Muscle layer of duodenum (tissue), 2 donors: Measurements from ENCODE around the gene TBCA.

Experiments
- H3K27ac ChIP-seq: one replicate; pipeline ENCODE4 v1.7.0; 2013; ENCODE audit warnings: mild to moderate bottlenecking, low read length
- H3K27me3 ChIP-seq: one replicate; pipeline ENCODE4 v1.7.0; 2013; ENCODE audit warnings: low read depth, mild to moderate bottlenecking, control low read depth, low read length
- H3K36me3 ChIP-seq, 2 donors: one replicate each; pipeline ENCODE4 v1.7.0; 2013; ENCODE audit warnings: low read length in 2 of 2, control low read depth in 1 of 2, mild to moderate bottlenecking in 1 of 2; ENCODE audit not compliant: insufficient read depth in 2 of 2, control insufficient read depth in 1 of 2
- H3K4me1 ChIP-seq, 2 donors: one replicate each; pipeline ENCODE4 v1.7.0; 2013; ENCODE audit warnings: low read length in 2 of 2, mild to moderate bottlenecking in 2 of 2, control low read depth in 1 of 2, moderate library complexity in 1 of 2; ENCODE audit not compliant: insufficient read depth in 2 of 2, control insufficient read depth in 1 of 2
- H3K4me3 ChIP-seq, 2 donors: one replicate each; pipeline ENCODE4 v1.7.0; 2013; ENCODE audit warnings: low read length in 2 of 2, low read depth in 1 of 2, mild to moderate bottlenecking in 1 of 2
- H3K9me3 ChIP-seq, 2 donors: one replicate each; pipeline ENCODE4 v1.7.0; 2013; ENCODE audit warnings: low read length in 2 of 2, control low read depth in 1 of 2, mild to moderate bottlenecking in 1 of 2; ENCODE audit not compliant: control insufficient read depth in 1 of 2
- donor health status: healthy.

Gene TBCA

GRCh38 chr5:77775790-77776553 lies at the start of gene TBCA:
Gene TBCA, minus strand, starts transcription at chr5:77776339. Its CDS starts 82 bp downstream, at chr5:77776257.
- Histone ChIP-seq H3K27me3 (no peaks in the 10 kb centered on the region), H3K9me3 (no peaks in the 10 kb centered on the region), H3K4me3 (peak within 1 kb of the TSS; percentile 71 to 82), H3K27ac (peak within 1 kb of the TSS; percentile 86), H3K36me3 (peaks cover 7 to 8% of the 10 kb centered on the region in 2 donors), H3K4me1 (peaks cover 19 to 37% of the 10 kb centered on the region in 2 donors)

GRCh38 chr5:77824981-77825380 lies 48.8 kb upstream of the TBCA start:
- no peak overlapping the region for H3K4me3 ChIP-seq
- no peaks in the 10 kb centered on the region for H3K36me3 ChIP-seq
- no peaks in the 10 kb centered on the region for H3K4me1 ChIP-seq
- no peaks in the 10 kb centered on the region for H3K27me3 ChIP-seq
- H3K9me3 ChIP-seq = no peaks in the 10 kb centered on the region
- no peak overlapping the region for H3K27ac ChIP-seq

GRCh38 chr5:77816686-77817085 lies 40.5 kb upstream of the TBCA start:
- Histone ChIP-seq H3K9me3 (no peaks in the 10 kb centered on the region), H3K4me3 (no peak overlapping the region), H3K27ac (no peak overlapping the region), H3K4me1 (no peaks in the 10 kb centered on the region), H3K27me3 (no peaks in the 10 kb centered on the region), H3K36me3 (no peaks in the 10 kb centered on the region)

GRCh38 chr5:77812926-77813589 lies 36.9 kb upstream of the TBCA start:
- peaks cover 0 to 3% of the 10 kb centered on the region in 2 donors for H3K9me3 ChIP-seq
- no peaks in the 10 kb centered on the region for H3K36me3 ChIP-seq
- no peaks in the 10 kb centered on the region for H3K4me1 ChIP-seq
- H3K27ac ChIP-seq = no peak overlapping the region
- H3K4me3 ChIP-seq = no peak overlapping the region
- no peaks in the 10 kb centered on the region for H3K27me3 ChIP-seq

- no peak overlapping the region for H3K27ac ChIP-seq
- no peaks in the 10 kb centered on the region for H3K36me3 ChIP-seq
- H3K4me3 ChIP-seq = no peak overlapping the region
- H3K9me3 ChIP-seq = peaks cover 0 to 10% of the 10 kb centered on the region in 2 donors
- no peaks in the 10 kb centered on the region for H3K27me3 ChIP-seq
- no peaks in the 10 kb centered on the region for H3K4me1 ChIP-seq
Measured at GRCh38 chr5:77806213-77806843, 30.2 kb upstream of the TBCA start.

- H3K36me3 ChIP-seq = no peaks in the 10 kb centered on the region
- H3K9me3 ChIP-seq = peaks cover 0 to 14% of the 10 kb centered on the region in 2 donors
- no peaks in the 10 kb centered on the region for H3K27me3 ChIP-seq
- no peak overlapping the region for H3K27ac ChIP-seq
- H3K4me1 ChIP-seq = no peaks in the 10 kb centered on the region
- H3K4me3 ChIP-seq = no peak overlapping the region
Measured at GRCh38 chr5:77798456-77798855, 22.3 kb upstream of the TBCA start.

- no peaks in the 10 kb centered on the region for H3K27me3 ChIP-seq
- peaks cover 0 to 10% of the 10 kb centered on the region in 2 donors for H3K9me3 ChIP-seq
- H3K27ac ChIP-seq = no peak overlapping the region
- H3K4me1 ChIP-seq = no peaks in the 10 kb centered on the region
- no peaks in the 10 kb centered on the region for H3K36me3 ChIP-seq
- H3K4me3 ChIP-seq = no peak overlapping the region
Measured at GRCh38 chr5:77797136-77797535, 21.0 kb upstream of the TBCA start.

GRCh38 chr5:77795846-77796245 lies 19.7 kb upstream of the TBCA start:
- Histone ChIP-seq H3K27me3 (no peaks in the 10 kb centered on the region), H3K4me1 (no peaks in the 10 kb centered on the region), H3K9me3 (peaks cover 0 to 7% of the 10 kb centered on the region in 2 donors), H3K4me3 (no peak overlapping the region), H3K36me3 (no peaks in the 10 kb centered on the region), H3K27ac (no peak overlapping the region)

GRCh38 chr5:77795268-77795667 lies 19.1 kb upstream of the TBCA start:
- H3K4me3 ChIP-seq = no peak overlapping the region
- H3K36me3 ChIP-seq = no peaks in the 10 kb centered on the region

GRCh38 chr5:77791926-77792325 lies 15.8 kb upstream of the TBCA start:
- H3K36me3 ChIP-seq = no peaks in the 10 kb centered on the region
- no peak overlapping the region for H3K4me3 ChIP-seq
- H3K4me1 ChIP-seq = no peaks in the 10 kb centered on the region
- H3K27me3 ChIP-seq = no peaks in the 10 kb centered on the region
- no peak overlapping the region for H3K27ac ChIP-seq
- H3K9me3 ChIP-seq = no peaks in the 10 kb centered on the region

More at GRCh38 chr5:77795268-77795667, 19.1 kb upstream of the TBCA start:
- Histone ChIP-seq H3K27me3 (no peaks in the 10 kb centered on the region), H3K4me1 (no peaks in the 10 kb centered on the region), H3K27ac (no peak overlapping the region), H3K9me3 (peaks cover 0 to 5% of the 10 kb centered on the region in 2 donors)

GRCh38 chr5:77791356-77791755 lies 15.2 kb upstream of the TBCA start:
- Histone ChIP-seq H3K9me3 (no peaks in the 10 kb centered on the region), H3K27me3 (no peaks in the 10 kb centered on the region), H3K27ac (no peak overlapping the region), H3K4me3 (no peak overlapping the region), H3K4me1 (no peaks in the 10 kb centered on the region), H3K36me3 (no peaks in the 10 kb centered on the region)
